ENCODE data around the gene PRR7.

DNA sequence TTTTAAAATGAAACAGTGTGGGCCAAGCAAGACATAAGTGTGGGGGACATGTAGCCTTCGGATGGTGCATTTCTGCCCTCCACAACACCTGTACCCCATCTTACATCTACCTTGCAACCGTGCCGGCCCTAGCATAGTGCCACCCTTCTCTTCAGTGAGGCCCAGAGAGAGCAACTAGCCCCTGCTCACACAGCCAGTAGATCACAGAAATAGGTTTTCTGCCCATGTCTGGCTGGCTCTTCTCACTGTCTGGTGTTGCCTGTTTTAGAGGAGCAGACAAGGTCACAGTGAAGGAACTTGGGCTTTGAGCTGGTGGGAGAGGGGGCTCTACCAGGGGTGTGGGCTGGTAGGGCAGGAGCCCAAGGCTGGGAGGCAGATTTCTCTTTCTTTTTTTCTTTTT, 39.6 kb downstream of the PRR7 start:
- TF ChIP-seq, protein P1, sequence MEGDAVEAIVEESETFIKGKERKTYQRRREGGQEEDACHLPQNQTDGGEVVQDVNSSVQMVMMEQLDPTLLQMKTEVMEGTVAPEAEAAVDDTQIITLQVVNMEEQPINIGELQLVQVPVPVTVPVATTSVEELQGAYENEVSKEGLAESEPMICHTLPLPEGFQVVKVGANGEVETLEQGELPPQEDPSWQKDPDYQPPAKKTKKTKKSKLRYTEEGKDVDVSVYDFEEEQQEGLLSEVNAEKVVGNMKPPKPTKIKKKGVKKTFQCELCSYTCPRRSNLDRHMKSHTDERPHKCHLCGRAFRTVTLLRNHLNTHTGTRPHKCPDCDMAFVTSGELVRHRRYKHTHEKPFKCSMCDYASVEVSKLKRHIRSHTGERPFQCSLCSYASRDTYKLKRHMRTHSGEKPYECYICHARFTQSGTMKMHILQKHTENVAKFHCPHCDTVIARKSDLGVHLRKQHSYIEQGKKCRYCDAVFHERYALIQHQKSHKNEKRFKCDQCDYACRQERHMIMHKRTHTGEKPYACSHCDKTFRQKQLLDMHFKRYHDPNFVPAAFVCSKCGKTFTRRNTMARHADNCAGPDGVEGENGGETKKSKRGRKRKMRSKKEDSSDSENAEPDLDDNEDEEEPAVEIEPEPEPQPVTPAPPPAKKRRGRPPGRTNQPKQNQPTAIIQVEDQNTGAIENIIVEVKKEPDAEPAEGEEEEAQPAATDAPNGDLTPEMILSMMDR (IDR thresholded peaks at IDR 0.05): no peak
- no peak for TF ChIP-seq POLR2AphosphoS5 (IDR thresholded peaks at IDR 0.05; ENCODE audit: insufficient read depth in 1 of 2, low read depth in 1 of 2)
